ENCODE data around the gene SOS2. TPM values are rescaled to one million over a fixed set of nuclear protein-coding genes. Genes with fewer than 3 reads are reported as not detected.

SOS2 gene
- polyA plus RNA-seq = 5.7 and 9.9 TPM in 2 replicates

GRCh38 chr14:50231475-50232275 is at the start of gene SOS2:
Gene SOS2 (minus strand): TSS chr14:50231578. CDS start chr14:50231283, 295 bp downstream.

GRCh38 chr14:50116181-50116956 is 115.0 kb downstream of the SOS2 start, which contains the start of gene VCPKMT:
Gene VCPKMT (minus strand): TSS chr14:50116572. CDS start chr14:50116552, 20 bp downstream.

Other genes starting within 250 kb of the SOS2 start
- 10.8 and 11.4 TPM in 2 replicates for gene VCPKMT, start 115.0 kb downstream of the SOS2 start, polyA plus RNA-seq
- 1.7 and 3.0 TPM in 2 replicates for gene L2HGDH, start 80.7 kb upstream of the SOS2 start, polyA plus RNA-seq
- gene DMAC2L, start 80.7 kb upstream of the SOS2 start, polyA plus RNA-seq = 88.5 and 98.7 TPM in 2 replicates
- gene CDKL1, start 165.3 kb upstream of the SOS2 start, polyA plus RNA-seq = 1.8 and 2.6 TPM in 2 replicates

Data from Purkinje cell (primary cell).